Measurements from ENCODE around the gene KCNK3.

The KCNK3 gene

DNA sequence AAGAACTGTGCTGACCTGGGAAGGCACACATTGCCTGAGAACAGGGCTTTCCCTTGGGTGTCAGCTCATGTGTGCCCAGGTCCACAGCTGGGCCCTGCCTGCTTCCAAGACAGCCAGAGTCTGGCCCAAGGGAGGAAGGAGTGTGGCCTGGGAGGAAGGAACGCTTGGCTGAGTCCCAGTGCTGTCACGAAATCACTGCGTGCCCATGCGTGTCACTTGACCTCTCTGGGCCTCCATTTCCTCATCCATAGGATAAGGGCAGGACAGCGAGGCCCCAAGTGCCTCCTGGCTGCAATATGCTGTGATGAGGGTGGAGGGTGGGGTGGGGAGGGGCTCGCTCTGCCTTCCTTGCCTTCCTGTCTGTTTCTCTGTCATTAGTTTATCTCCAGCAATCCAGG lies 642 bp upstream of the KCNK3 start:
- DNase-seq: peak; percentile 58

DNA sequence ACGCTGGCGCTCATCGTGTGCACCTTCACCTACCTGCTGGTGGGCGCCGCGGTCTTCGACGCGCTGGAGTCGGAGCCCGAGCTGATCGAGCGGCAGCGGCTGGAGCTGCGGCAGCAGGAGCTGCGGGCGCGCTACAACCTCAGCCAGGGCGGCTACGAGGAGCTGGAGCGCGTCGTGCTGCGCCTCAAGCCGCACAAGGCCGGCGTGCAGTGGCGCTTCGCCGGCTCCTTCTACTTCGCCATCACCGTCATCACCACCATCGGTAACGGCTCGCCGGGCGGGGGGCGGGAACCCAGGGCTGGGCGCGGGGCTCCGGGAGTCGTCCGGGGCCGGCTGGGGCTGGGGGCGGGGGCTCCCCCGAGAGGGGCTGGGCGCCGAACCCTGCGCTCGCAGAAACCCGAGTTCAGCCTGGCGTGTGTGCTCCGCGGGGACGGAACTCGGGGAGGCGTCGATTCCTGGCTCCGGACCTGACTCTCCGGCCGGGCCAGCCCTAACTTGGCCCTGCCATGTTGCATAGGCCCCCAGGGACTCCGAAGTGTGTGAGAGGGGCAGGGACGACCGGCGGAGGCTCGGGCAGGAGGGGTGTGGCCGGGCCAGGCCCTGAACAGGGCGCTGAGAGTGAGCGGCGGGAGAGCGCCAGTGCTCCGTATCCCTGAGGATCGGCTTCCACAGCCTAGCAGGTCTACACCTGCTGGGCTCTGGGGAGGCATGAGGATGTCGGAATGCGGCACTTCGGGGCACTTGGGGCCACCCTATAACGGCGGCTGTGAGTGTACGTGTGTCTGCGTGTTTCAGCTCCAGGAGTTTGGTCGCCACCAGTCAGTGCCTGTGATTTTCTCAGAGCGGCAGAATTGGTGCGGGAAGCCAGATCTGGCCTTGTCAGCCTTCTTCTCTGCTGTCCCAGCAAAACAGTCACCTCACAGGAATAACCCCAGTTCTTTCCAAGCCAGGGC lies 651 bp downstream of the KCNK3 start:
- peak; percentile 65 for DNase-seq

GRCh38 chr2:26694001-26694400 lies 1.5 kb downstream of the KCNK3 start:
- no peak for DNase-seq

- no peak for DNase-seq
Measured at GRCh38 chr2:26696351-26696816, 3.9 kb downstream of the KCNK3 start.

DNA sequence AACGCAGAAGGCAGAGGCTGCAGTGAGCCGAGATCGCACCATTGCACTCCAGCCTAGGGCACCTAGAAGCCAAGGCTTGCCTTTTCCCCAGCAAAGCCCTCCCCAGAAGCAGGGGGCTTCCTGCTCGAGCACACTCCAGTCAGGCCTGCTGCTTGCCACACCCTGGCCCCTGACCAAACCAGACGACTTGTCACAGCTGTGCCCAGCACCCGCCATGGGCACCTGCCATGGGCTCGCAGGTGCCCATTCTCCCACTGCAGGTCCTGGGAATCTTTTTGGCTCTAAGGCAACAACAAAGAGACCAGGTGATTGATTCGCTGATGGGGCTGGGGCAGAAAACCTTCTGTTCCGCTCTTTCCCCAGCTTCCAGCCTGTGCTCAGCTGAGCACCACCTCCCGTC lies 4.9 kb downstream of the KCNK3 start:
- DNase-seq: no peak

DNA sequence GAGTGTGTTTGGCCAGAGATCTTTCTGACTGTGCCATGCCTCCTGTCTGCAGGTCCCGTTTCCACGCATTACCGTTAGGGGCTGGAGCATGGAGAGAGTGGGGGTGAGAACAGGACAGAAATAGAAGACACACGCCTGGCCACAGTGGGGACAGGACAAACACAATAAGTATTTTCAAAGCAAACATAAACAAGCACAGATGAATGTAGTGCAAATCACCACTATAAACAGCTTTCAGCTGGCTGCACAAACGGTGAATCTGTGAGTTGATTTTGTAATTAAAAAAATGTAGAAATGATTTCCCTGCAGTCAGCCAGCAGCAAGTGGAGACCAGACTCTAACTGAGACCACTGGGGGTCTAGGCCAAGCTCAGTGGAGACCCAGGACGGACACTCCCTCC lies 6.8 kb downstream of the KCNK3 start:
- no peak for DNase-seq

GRCh38 chr2:26700078-26700477 lies 7.6 kb downstream of the KCNK3 start:
- no peak for DNase-seq

DNA sequence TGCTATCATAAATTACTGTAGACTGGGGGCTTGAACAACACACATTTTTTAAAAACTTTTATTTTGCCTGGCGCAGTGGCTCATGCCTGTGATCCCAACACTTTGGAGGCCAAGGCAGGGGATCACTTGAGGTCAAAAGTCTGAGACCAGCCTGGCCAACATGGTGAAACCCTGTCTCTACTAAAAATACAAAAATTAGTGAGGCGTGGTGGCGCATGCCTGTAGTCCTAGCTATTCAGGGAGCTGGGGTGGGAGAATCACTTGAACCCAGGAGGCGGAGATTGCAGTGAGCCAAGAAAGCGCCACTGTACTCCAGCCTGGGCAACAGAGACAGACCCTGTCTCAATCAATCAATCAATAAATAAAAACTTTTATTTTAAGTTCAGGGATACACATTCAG lies 9.1 kb downstream of the KCNK3 start:
- DNase-seq: no peak

DNA sequence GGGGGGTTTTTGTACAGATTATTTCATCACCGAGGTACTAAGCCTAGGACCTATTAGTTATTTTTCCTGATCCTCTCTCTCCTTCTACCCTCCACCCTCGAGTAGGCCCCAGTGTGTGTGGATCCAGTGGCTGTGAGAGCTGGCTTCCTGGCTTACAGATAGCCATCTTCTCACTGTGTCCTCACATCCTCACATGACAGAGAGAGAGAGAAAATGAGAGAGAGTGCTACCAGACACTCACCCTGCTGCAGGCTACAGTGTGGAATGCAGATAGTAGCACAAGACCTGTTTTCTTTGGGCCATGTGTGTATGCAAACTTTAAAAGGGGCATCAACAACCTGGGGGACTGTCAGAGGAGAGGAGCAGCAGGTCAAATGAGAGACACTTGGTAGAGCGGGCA lies 9.5 kb downstream of the KCNK3 start:
- DNase-seq: no peak

- peak; percentile 49 for DNase-seq
Measured at GRCh38 chr2:26704441-26704977, 12.0 kb downstream of the KCNK3 start.

GRCh38 chr2:26705126-26705525 lies 12.6 kb downstream of the KCNK3 start:
- DNase-seq: no peak

DNA sequence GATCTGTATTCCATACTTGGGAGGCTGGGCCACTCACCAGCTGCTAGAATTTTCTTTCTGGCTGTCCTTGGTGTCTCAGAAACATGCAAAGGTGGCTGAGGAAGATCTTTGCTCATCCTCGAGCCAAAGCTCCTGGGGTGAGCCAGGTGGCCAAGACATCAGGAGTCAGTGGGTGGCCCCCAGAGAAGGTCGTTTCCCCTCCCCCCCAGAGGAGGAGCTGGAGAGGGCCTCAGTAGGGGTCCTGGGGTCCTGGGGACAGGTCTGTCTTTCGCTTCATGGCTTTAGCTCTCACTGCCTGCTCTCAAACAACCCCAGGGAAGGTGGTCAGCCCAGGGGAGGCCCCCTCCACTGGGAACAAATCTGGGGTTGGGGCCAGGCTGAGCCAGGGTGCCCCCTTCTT lies 13.6 kb downstream of the KCNK3 start:
- DNase-seq: no peak

GRCh38 chr2:26706616-26707473 lies 14.3 kb downstream of the KCNK3 start:
- DNase-seq: no peak

- no peak for DNase-seq
Measured at GRCh38 chr2:26707747-26708146, 15.2 kb downstream of the KCNK3 start.

DNA sequence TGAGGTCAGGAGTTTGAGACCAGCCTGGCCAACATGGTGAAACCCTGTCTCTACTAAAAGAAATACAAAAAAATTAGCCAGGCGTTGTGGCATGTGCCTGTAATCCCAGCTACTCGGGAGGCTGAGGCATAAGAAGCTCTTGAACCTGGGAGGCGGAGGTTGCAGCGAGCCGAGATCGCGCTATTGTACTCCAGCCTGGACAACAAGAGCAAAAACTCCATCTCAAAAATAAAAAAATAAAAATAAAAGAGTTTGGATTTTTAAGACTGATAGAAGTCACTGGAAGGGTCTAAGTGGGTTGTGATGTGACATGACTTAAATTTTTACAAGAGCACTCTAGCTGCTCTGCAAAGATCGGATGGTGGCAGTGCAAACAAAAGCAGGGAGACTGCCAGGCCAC lies 15.9 kb downstream of the KCNK3 start:
- no peak for DNase-seq

DNA sequence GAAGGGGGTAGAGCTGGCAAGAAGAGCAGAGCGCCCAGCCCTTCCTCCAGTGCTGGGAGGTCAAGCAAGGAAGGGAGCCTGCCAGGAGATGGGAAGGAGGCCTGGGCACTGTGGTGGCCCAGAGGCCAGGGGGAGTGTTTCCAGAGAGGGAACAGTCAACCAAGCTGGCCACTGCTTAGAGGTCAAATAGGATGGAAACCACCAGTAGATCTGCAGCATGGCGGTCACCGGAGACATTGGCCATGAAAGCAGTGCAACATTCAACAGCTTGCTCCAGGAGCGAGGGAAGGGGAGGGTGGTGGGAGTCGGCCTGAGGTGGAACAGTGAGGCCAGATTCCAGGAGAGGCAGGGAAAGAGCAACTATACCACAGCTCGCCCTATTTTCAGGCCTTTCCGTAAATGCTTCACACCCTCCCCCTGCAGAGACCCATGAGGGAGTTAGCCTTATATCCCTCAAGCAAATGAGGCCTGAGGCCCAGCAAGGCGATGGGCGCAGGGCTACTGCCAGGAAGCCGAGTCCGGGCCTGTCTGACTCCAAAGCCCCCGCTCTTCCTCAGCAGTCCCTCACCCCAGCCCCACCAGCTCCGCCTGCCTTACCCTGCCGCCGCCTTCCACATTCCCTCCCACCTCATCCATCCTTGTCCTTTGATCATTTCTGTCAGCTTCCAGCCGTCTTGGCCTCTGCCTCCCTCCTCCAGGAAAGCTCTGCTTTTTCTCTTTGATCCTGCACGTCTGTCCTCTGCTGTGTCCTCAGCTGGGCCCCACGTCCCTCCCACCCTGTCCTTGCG lies 17.0 kb downstream of the KCNK3 start:
- DNase-seq: no peak

DNA sequence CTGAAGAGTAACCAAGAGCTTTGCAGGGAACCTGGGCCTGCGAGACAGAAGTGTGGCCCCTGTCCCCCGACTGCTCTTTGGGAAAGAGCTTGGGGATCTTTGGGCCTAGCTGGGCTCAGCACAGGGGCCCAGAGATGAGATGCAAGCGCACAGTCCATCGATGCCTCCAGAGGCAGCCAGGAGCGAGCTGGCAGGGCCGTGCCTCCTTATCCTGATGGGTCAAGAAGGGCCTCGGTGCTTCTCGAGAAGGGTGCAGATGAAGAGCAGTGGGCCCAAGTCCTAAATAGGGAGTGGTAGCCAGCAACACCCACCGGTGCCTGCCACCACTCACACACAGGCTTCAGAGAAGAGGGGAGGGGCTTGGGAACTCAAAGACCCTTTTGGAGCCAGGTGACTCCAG lies 17.6 kb downstream of the KCNK3 start:
- no peak for DNase-seq

DNA sequence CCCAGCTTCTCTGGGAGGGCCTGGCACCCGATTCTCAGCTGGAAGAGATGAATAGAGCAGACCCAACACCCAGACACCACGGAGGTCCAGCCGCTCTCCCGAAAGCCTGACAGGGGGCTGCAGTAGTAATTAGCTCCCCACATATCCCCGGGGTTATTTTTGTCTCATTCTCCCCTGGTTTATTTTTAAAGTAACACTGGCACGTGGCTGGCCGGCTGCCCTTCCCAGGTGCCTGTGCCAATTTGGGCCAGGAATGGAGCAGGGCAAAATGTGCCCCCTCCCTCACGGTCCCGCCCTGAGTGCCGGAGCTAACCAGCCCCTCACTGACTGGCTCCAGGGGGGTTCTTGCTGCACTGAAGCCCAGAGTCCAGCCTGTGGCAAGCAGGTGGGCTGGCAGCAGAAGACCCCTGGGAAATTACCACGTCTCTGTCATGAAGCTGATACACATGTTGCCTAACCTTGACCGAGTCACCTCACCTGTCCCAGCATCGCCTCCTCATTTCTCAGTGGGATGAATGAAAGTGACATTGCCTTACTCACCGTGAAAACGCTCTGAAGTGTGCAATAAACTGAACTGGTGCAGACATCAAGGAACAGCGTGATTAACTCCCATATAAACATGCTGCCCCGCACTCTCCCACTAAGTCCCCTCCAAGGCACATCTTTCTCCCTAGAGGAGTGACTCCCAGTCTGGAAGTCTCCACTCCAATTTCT lies 18.4 kb downstream of the KCNK3 start:
- no peak for DNase-seq

- peak; percentile 38 for DNase-seq
Measured at GRCh38 chr2:26711457-26712161, 19.1 kb downstream of the KCNK3 start.

- peak; percentile 100 for DNase-seq
Measured at GRCh38 chr2:26712486-26713465, 20.3 kb downstream of the KCNK3 start.

Data from NCI-H2171 treated with DMSO at 0.1 percent for 48 hours (cell line).